GM12878 (cell line): Measurements from ENCODE around the gene CLINT1.

ENCODE experiments used
- CHD2 ChIP-seq: IDR thresholded peaks from 2 replicates; pipeline ENCODE4 v1.6.1; 2011; ENCODE audit warnings: low read depth, low read length, improper control_type of control experiment, borderline replicate concordance
- EP300 ChIP-seq, 2 experiments: fragments of 150-350 bp in 1 of 2; IDR thresholded peaks; 2 replicates each; pipeline ENCODE4 v1.6.1; 2011 to 2012; ENCODE audit warnings: low read depth in 2 of 2, low read length in 2 of 2, borderline replicate concordance in 1 of 2, improper control_type of control experiment in 1 of 2, inconsistent platforms in 1 of 2; ENCODE audit not compliant: control insufficient read depth in 1 of 2
- EZH2 ChIP-seq: IDR thresholded peaks from 2 replicates; pipeline ENCODE4 v1.6.1; 2012; ENCODE audit warnings: low read depth, mild to moderate bottlenecking, control low read depth, inconsistent platforms, low read length, borderline replicate concordance; ENCODE audit not compliant: control insufficient read depth
- TF ChIP-seq, protein P1 (sequence below): IDR thresholded peaks from 2 replicates; pipeline ENCODE4 v1.6.1; 2011; ENCODE audit warnings: low read depth, mild to moderate bottlenecking, low read length, moderate library complexity, borderline replicate concordance; ENCODE audit errors: extremely low read depth

GRCh38 chr5:157745041-157745456, 113.9 kb downstream of the CLINT1 start:
- no peak for TF ChIP-seq EZH2
- TF ChIP-seq CHD2, result no peak
- TF ChIP-seq, protein P1, sequence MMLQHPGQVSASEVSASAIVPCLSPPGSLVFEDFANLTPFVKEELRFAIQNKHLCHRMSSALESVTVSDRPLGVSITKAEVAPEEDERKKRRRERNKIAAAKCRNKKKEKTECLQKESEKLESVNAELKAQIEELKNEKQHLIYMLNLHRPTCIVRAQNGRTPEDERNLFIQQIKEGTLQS, result no peak
- TF ChIP-seq EP300 (IDR thresholded peaks at IDR 0.05; ENCODE audit: borderline replicate concordance in 1 of 2, control insufficient read depth in 1 of 2, low read depth in 2 of 2, low read length in 2 of 2), result no peak
